Neural cell (in vitro differentiated cells): ENCODE measurements around the gene OR52K1. TPM values are rescaled to one million over a fixed set of nuclear protein-coding genes. Genes with fewer than 3 reads are reported as not detected.

ENCODE experiments used
- H2AFZ ChIP-seq: fragments of 200-600, 300-800 bp; sonication (generic), shearing (Covaris generic); 2 replicates; pipeline ENCODE4 v1.6.0; 2014; ENCODE audit warnings: low read depth, mild to moderate bottlenecking, antibody characterized with exemption, low read length, moderate library complexity
- H3F3A ChIP-seq: fragments of 200-600 bp; shearing (Covaris generic); 2 replicates; pipeline ENCODE4 v1.6.1; 2016; ENCODE audit warnings: mild to moderate bottlenecking, moderate library complexity, mixed read lengths, antibody characterized with exemption, low read length; ENCODE audit not compliant: insufficient read depth, poor library complexity, severe bottlenecking
- H3K27ac ChIP-seq: fragments of 200-600, 300-800 bp; sonication (generic), shearing (Covaris generic); 2 replicates; pipeline ENCODE4 v1.5.1; 2014; ENCODE audit warnings: mild to moderate bottlenecking, low read length, moderate library complexity
- H3K27me3 ChIP-seq: fragments of 300-800, 200-600 bp; sonication (generic), shearing (Covaris generic); 2 replicates; pipeline ENCODE4 v1.6.0; 2014; ENCODE audit warnings: mild to moderate bottlenecking, low read depth, low read length, moderate library complexity; ENCODE audit not compliant: insufficient read depth
- H3K36me3 ChIP-seq: fragments of 300-800, 200-600 bp; sonication (generic), shearing (Covaris generic); 2 replicates; pipeline ENCODE4 v1.5.1; 2014; ENCODE audit warnings: mild to moderate bottlenecking, antibody characterized with exemption, low read length, moderate library complexity; ENCODE audit not compliant: insufficient read depth
- H3K4me2 ChIP-seq: fragments of 300-800, 200-600 bp; sonication (generic), shearing (Covaris generic); 2 replicates; pipeline ENCODE4 v1.6.0; 2014; ENCODE audit warnings: mild to moderate bottlenecking, low read length
- H3K4me3 ChIP-seq: fragments of 300-800, 200-600 bp; sonication (generic), shearing (Covaris generic); 2 replicates; pipeline ENCODE4 v1.5.1; 2014; ENCODE audit warnings: mild to moderate bottlenecking, low read length, moderate library complexity
- H3K79me2 ChIP-seq: fragments of 200-600 bp; shearing (Covaris generic); replicated peaks from 2 replicates; pipeline ENCODE4 v1.6.0; 2014; ENCODE audit warnings: mild to moderate bottlenecking, low read length, moderate library complexity; ENCODE audit not compliant: insufficient read depth
- H3K9ac ChIP-seq: fragments of 300-800, 200-600 bp; sonication (generic), shearing (Covaris generic); 2 replicates; pipeline ENCODE4 v1.6.1; 2016; ENCODE audit warnings: mild to moderate bottlenecking, low read length, mixed read lengths
- H3K9me2 ChIP-seq: fragments of 200-600 bp; shearing (Covaris generic); 2 replicates; pipeline ENCODE4 v1.6.1; 2016; ENCODE audit warnings: mild to moderate bottlenecking, low read length, mixed read lengths; ENCODE audit not compliant: insufficient read depth
- H3K9me3 ChIP-seq: fragments of 200-600, 300-800 bp; sonication (generic), shearing (Covaris generic); 2 replicates; pipeline ENCODE4 v1.6.1; 2016; ENCODE audit warnings: mild to moderate bottlenecking, mixed run types, low read length, moderate library complexity, mixed read lengths
- H4K20me1 ChIP-seq: fragments of 200-600 bp; shearing (Covaris generic); 2 replicates; pipeline ENCODE4 v1.6.1; 2016; ENCODE audit warnings: mild to moderate bottlenecking, mixed run types; ENCODE audit not compliant: insufficient read depth
- CTCF ChIP-seq: fragments of 450-650 bp; IDR thresholded peaks from 2 replicates; pipeline ENCODE4 v1.5.1; 2014; ENCODE audit warnings: antibody characterized with exemption, mild to moderate bottlenecking, moderate library complexity; ENCODE audit not compliant: poor library complexity, severe bottlenecking
- EP300 ChIP-seq: fragments of 450-650 bp; conservative IDR thresholded peaks from 2 replicates; pipeline ENCODE4 v1.6.1; 2014; ENCODE audit warnings: antibody characterized with exemption, mild to moderate bottlenecking, moderate library complexity; ENCODE audit not compliant: poor library complexity, severe bottlenecking
- EZH2 ChIP-seq: fragments of 200-600, 300-800 bp; shearing (Covaris generic), sonication (generic); IDR thresholded peaks from 2 replicates; pipeline ENCODE4 v1.6.1; 2014; ENCODE audit warnings: antibody characterized with exemption, low read length, borderline replicate concordance, mild to moderate bottlenecking; ENCODE audit not compliant: insufficient read depth, poor library complexity, severe bottlenecking
- MXI1 ChIP-seq: fragments of 450-650 bp; conservative IDR thresholded peaks from 2 replicates; pipeline ENCODE4 v1.6.1; 2014; ENCODE audit warnings: antibody characterized with exemption, mild to moderate bottlenecking; ENCODE audit not compliant: poor library complexity, severe bottlenecking
- POLR2AphosphoS5 ChIP-seq: IDR thresholded peaks from 2 replicates; pipeline ENCODE4 v1.6.1; 2012
- RAD21 ChIP-seq: fragments of 450-650 bp; conservative IDR thresholded peaks from 2 replicates; pipeline ENCODE4 v1.6.1; 2014; ENCODE audit warnings: antibody characterized with exemption, mild to moderate bottlenecking, moderate library complexity
- REST ChIP-seq: IDR thresholded peaks from 2 replicates; pipeline ENCODE4 v1.6.1; 2012; ENCODE audit warnings: borderline replicate concordance
- SMC3 ChIP-seq: fragments of 450-650 bp; conservative IDR thresholded peaks from 2 replicates; pipeline ENCODE4 v1.6.1; 2014; ENCODE audit warnings: antibody characterized with exemption, mild to moderate bottlenecking, moderate library complexity; ENCODE audit not compliant: poor library complexity
- TAF1 ChIP-seq: IDR thresholded peaks from 2 replicates; pipeline ENCODE4 v1.6.1; 2012; ENCODE audit warnings: low read depth
- polyA plus RNA-seq: library from polyadenylated mRNA; depleted of rRNA; stranded (reverse); fragments of >200 nt; gene quantifications from 2 replicates; pipeline ENCODE4 v1.2.3, GENCODE V29; 2014

OR52K1 gene
- polyA plus RNA-seq, 1 donor from 2014 or later = not detected

- Histone ChIP-seq H3K4me2 (no peak overlapping the region), H3K27me3 (no peaks in the 10 kb centered on the region), H3K9ac (no peak overlapping the region), H3K4me3 (no peak overlapping the region), H3F3A (no peaks in the 10 kb centered on the region), H3K9me2 (no peaks in the 10 kb centered on the region), H3K36me3 (no peaks in the 10 kb centered on the region), H4K20me1 (no peaks in the 10 kb centered on the region), H3K9me3 (no peaks in the 10 kb centered on the region), H2AFZ (no peak overlapping the region), H3K27ac (no peak overlapping the region), H3K79me2 (no peaks in the 10 kb centered on the region)
- no peak for TF ChIP-seq REST
- no peak for TF ChIP-seq SMC3
- TF ChIP-seq RAD21 = no peak
- TF ChIP-seq EP300 = no peak
- TF ChIP-seq POLR2AphosphoS5 = no peak
- TF ChIP-seq CTCF = no peak
- no peak for TF ChIP-seq EZH2
- no peak for TF ChIP-seq MXI1
- TF ChIP-seq TAF1 = no peak
These were observed 39.1 kb upstream of the OR52K1 start for GRCh38 chr11:4443232-4443891.

GRCh38 chr11:4448995-4449394 is 33.5 kb upstream of the OR52K1 start, which contains the start of gene OR52K2:
TSS of gene OR52K2 (plus strand) at chr11:4449295. CDS start at chr11:4449340, 45 bp downstream.
- Histone ChIP-seq H3K4me3 (no peak within 1 kb of the TSS), H3K27ac (no peak within 1 kb of the TSS), H3K9me3 (no peaks in the 10 kb centered on the region), H3K36me3 (no peaks in the 10 kb centered on the region), H2AFZ (no peak within 1 kb of the TSS), H3K4me2 (no peak within 1 kb of the TSS), H3K27me3 (no peaks in the 10 kb centered on the region), H3K79me2 (no peaks in the 10 kb centered on the region), H3K9me2 (no peaks in the 10 kb centered on the region), H3K9ac (no peak within 1 kb of the TSS), H3F3A (no peaks in the 10 kb centered on the region), H4K20me1 (no peaks in the 10 kb centered on the region)
- TF ChIP-seq CTCF = no peak
- TF ChIP-seq POLR2AphosphoS5 = no peak
- no peak for TF ChIP-seq EZH2
- TF ChIP-seq MXI1 = no peak
